Adrenal gland (tissue), 12 donors: ENCODE data around the gene B3GLCT. TPM values are rescaled to one million over a fixed set of nuclear protein-coding genes. Genes with fewer than 3 reads are reported as not detected.

Experiments
- DNase-seq, 7 donors: peaks; one replicate each; pipeline ENCODE4 v3.0.0-alpha.2; 2019 to 2020
- H3K27ac ChIP-seq, 5 donors: fragments of 200-600 bp; sonication (generic) in 4 of 5; 1 replicate in 3 of 5; 2 replicates in 2 of 5; pipeline versions ENCODE4 v1.5.1 to v1.8.0; 2016 to 2020; ENCODE audit warnings: mild to moderate bottlenecking in 1 of 5
- H3K27me3 ChIP-seq: fragments of 200-600 bp; 2 replicates; pipeline ENCODE4 v1.8.0; 2021
- H3K36me3 ChIP-seq, 2 donors: fragments of 200-600 bp; replicated peaks in 1 of 2; 1 replicate in 1 of 2; 2 replicates in 1 of 2; pipeline versions ENCODE4 v1.5.1 to v1.8.0; 2018 to 2022
- H3K4me1 ChIP-seq, 2 donors: fragments of 200-600 bp; replicated peaks in 1 of 2; 1 replicate in 1 of 2; 2 replicates in 1 of 2; pipeline versions ENCODE4 v1.5.1 to v1.8.0; 2018 to 2021
- H3K4me3 ChIP-seq, 4 donors: fragments of 200-600 bp; sonication (generic) in 3 of 4; one replicate each; pipeline ENCODE4 v1.5.1; 2016 to 2018
- H3K9me3 ChIP-seq, 3 donors: fragments of 200-600 bp; sonication (generic) in 1 of 3; replicated peaks in 1 of 3; 1 replicate in 2 of 3; 2 replicates in 1 of 3; pipeline versions ENCODE4 v1.5.1 to v1.8.0; 2016 to 2021
- CTCF ChIP-seq, 6 experiments: fragments of 450-650 bp in 4 of 6; fragments of 200-600 bp in 2 of 6; sonication (generic) in 1 of 6; IDR thresholded peaks; 1 replicate in 5 of 6; 2 replicates in 1 of 6; pipeline versions ENCODE4 v1.5.1 to v1.8.0; 2016 to 2021; ENCODE audit warnings: antibody characterized with exemption in 6 of 6, mild to moderate bottlenecking in 2 of 6, moderate library complexity in 1 of 6
- POLR2A ChIP-seq, 2 donors: fragments of 450-650 bp; IDR thresholded peaks; one replicate each; pipeline ENCODE4 v1.6.1; 2017; ENCODE audit warnings: antibody characterized with exemption in 2 of 2, mild to moderate bottlenecking in 2 of 2, moderate library complexity in 1 of 2
- WGBS, 4 donors: extraction: QIAGEN DNeasy Blood & Tissue Kit in 2 of 4; methylation state at CpG; one replicate each; pipeline versions ENCODE4 v1.1.5 to v1.1.7; 2013 to 2017; 5-methylcytosine and 5-hydroxymethylcytosine counted together
- intact Hi-C, 2 donors: fragments of 100-400 bp; cut with DNase I; formaldehyde crosslinking; loops; one replicate each; pipeline versions ENCODE4 v1.14.1 to v1.15.0; 2022 to 2023
- polyA plus RNA-seq, 3 donors: library from polyadenylated mRNA; stranded (reverse); fragments of 200-250 nt in 2 of 3; fragments of 350-450 nt in 1 of 3; fragmentation: Illumina TruSeq in 1 of 3; extraction: RNeasy Lipid Tissue Mini Kit (QIAGEN cat#74804) in 1 of 3; gene quantifications; one replicate each; pipeline ENCODE4 v1.2.3, GENCODE V29; 2013 to 2014
- total RNA-seq, 9 donors: library from RNA; depleted of rRNA in 4 of 9; stranded (reverse); fragments of >200 nt in 4 of 9; fragments of 120-200 nt in 1 of 9; fragmentation: NEBNext Ultra II Directional in 1 of 9; extraction: Animal tissue kit (Norgen Biotek cat#: 25700) in 1 of 9; gene quantifications; one replicate each; pipeline versions ENCODE4 v1.1.0 to v1.2.4, GENCODE V29; 2013 to 2023
- donor health status: healthy with polysubstance abuse.
- donor health status: Bipolar disorder and iron deficiency.
- donor health status: DM: yes; HTN: yes; CAD: no.
- donor health status: DM: no; HTN: no; CAD: no.
- donor health status: DM: no; HTN: no; CAD: no.
- donor health status: DM: yes; HTN: yes; CAD: no.

B3GLCT gene
- total and polyA plus RNA-seq, 12 donors: 1.9 to 6.4 (median 3.5) TPM

GRCh38 chr13:31240921-31241320, 41.1 kb downstream of the B3GLCT start:
- Histone ChIP-seq H3K4me1 (no peaks in the 10 kb centered on the region), H3K4me3 (no peak overlapping the region), H3K27ac (no peak overlapping the region), H3K27me3 (no peaks in the 10 kb centered on the region), H3K36me3 (no peaks in the 10 kb centered on the region), H3K9me3 (no peaks in the 10 kb centered on the region)
- TF ChIP-seq POLR2A (IDR thresholded peaks at IDR 0.05) (no peak), CTCF (IDR thresholded peaks at IDR 0.05) (no peak)
- no peak for DNase-seq
- intact Hi-C loops: no loop called here
- WGBS, 4 donors: 60 to 94% (median 83%) methylated on average over 2 of the region's 2 CpGs

GRCh38 chr13:31242367-31242766, 42.6 kb downstream of the B3GLCT start:
- no peak for DNase-seq
- H3K4me1 ChIP-seq: no peaks in the 10 kb centered on the region
- no peak overlapping the region for H3K27ac ChIP-seq
- no peaks in the 10 kb centered on the region for H3K36me3 ChIP-seq
- WGBS, 4 donors: 70 to 79% (median 72%) methylated on average over 2 of the region's 2 CpGs
- intact Hi-C loops: no loop called here
- TF ChIP-seq CTCF (IDR thresholded peaks at IDR 0.05) (no peak), POLR2A (IDR thresholded peaks at IDR 0.05) (no peak)
- no peaks in the 10 kb centered on the region for H3K27me3 ChIP-seq
- H3K9me3 ChIP-seq: no peaks in the 10 kb centered on the region
- no peak overlapping the region for H3K4me3 ChIP-seq

- no peak overlapping the region for H3K27ac ChIP-seq
- DNase-seq: no peak
- H3K9me3 ChIP-seq: no peaks in the 10 kb centered on the region
- no peak overlapping the region for H3K4me3 ChIP-seq
- 59 to 70% (median 67%) methylated on average over 1 of the region's 1 CpG for WGBS, 4 donors
- H3K36me3 ChIP-seq: no peaks in the 10 kb centered on the region
- H3K4me1 ChIP-seq: no peaks in the 10 kb centered on the region
- no peaks in the 10 kb centered on the region for H3K27me3 ChIP-seq
- intact Hi-C loops: no loop called here
- no peak for TF ChIP-seq POLR2A (IDR thresholded peaks at IDR 0.05)
Observed at GRCh38 chr13:31242916-31243315, 43.1 kb downstream of the B3GLCT start.

GRCh38 chr13:31245598-31246373, 46.0 kb downstream of the B3GLCT start:
- H3K9me3 ChIP-seq: no peaks in the 10 kb centered on the region
- intact Hi-C loops: no loop called here
- no peaks in the 10 kb centered on the region for H3K36me3 ChIP-seq
- no peak overlapping the region for H3K4me3 ChIP-seq
- 88 to 100% (median 98%) methylated on average over 1 of the region's 1 CpG for WGBS, 4 donors
- H3K27ac ChIP-seq: no peak overlapping the region
- no peaks in the 10 kb centered on the region for H3K27me3 ChIP-seq
- no peaks in the 10 kb centered on the region for H3K4me1 ChIP-seq
- no peak for DNase-seq
- TF ChIP-seq CTCF (IDR thresholded peaks at IDR 0.05) (no peak), POLR2A (IDR thresholded peaks at IDR 0.05) (no peak)

- TF ChIP-seq POLR2A (IDR thresholded peaks at IDR 0.05) (no peak), CTCF (IDR thresholded peaks at IDR 0.05) (no peak)
- Histone ChIP-seq H3K27ac (no peak overlapping the region), H3K9me3 (no peaks in the 10 kb centered on the region), H3K4me3 (no peak overlapping the region), H3K4me1 (no peaks in the 10 kb centered on the region), H3K27me3 (no peaks in the 10 kb centered on the region), H3K36me3 (no peaks in the 10 kb centered on the region)
- WGBS, 4 donors: 87 to 97% (median 95%) methylated on average over 6 of the region's 6 CpGs
- intact Hi-C loops: no loop called here
- DNase-seq: no peak
Observed at GRCh38 chr13:31246918-31247317, 47.1 kb downstream of the B3GLCT start.
